Hematopoietic multipotent progenitor cell treated with erythropoietin and hydrocortisone succinate and interleukin-3 and kit ligand, for 15 days (in vitro differentiated cells): ENCODE results near the gene SEC14L5.

Experiments
- DNase-seq: peaks from one replicate; pipeline ENCODE4 v3.0.0-alpha.2; 2015; ENCODE audit warnings: low spot score

The SEC14L5 gene

GRCh38 chr16:5011637-5012036 is 53.5 kb downstream of the SEC14L5 start:
- DNase-seq = no peak

DNA sequence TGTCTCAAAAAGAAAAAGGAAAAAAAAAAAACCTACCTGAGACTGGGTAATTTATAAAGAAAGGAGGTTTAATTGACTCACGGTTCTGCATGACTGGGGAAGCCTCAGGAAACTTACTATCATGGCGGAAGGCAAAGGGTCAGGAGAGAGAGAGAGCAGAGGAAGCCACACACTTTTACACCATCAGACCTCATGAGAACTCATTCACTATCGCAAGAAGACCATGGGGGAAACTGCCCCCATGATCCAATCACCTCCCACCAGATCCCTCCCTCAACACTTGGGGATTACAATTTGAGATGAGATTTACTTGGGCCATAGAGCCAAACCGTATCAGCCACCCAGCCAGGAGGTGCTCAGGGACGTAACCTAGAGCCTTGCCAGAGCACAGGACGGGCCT is 54.8 kb downstream of the SEC14L5 start:
- no peak for DNase-seq

DNA sequence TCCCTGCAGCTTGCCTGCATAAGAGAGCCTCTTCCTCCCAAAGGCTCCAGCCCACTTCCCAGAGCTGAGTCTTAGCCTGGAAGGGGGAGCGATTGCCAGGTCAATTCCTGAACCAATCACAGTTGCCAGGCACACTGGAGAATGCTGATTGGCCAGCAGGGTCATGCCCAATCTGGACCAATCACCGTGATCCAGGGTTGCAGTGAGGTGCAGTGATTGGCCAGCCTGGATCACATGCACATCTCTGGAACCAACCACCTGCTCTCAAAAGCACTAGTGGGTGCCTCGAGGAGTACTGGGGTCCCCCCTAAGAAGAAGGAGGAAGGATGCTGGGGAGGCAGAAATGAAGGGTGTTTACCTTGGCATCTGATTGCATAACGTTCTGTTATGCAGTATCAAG is 57.2 kb downstream of the SEC14L5 start:
- no peak for DNase-seq

GRCh38 chr16:5015887-5016286 is 57.8 kb downstream of the SEC14L5 start:
- no peak for DNase-seq

- no peak for DNase-seq
Observed at GRCh38 chr16:5016967-5017677, 59.0 kb downstream of the SEC14L5 start.

DNA sequence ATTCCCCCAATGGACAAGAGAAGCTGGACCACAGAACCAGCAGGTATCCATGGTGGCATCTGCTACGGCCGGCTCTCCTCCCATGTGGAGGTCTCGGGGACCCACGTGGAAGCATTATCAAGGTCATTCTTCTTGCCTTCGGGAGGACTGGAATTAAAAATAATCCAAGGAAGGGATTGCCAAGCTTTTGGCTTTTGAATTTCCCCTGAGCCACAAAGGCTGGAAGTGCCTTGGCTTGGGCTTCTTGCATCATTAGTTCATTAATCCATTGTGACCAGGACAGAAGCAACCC is 59.5 kb downstream of the SEC14L5 start:
- no peak for DNase-seq

DNA sequence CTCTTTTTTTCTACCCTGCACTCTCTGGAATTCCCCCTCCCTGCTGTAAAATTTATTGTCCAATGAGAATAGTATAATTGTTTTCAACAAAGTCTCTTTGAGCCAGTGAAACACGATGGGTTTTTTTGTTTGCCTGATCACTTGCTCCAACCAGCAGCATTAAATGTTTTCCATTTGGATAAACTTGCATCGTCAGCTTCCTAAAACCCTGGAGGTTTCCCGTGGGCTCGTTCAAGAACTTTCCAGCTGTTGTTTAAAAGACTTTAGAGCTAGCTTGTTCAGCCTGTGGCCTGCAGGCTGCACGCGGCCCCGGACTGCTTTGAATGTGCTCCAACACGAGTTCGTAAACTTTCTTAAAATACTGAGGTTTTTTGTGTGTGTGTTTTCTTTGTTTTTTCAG is 60.7 kb downstream of the SEC14L5 start:
- DNase-seq = no peak

GRCh38 chr16:5019775-5020174 is 61.6 kb downstream of the SEC14L5 start:
- DNase-seq = no peak

- DNase-seq = no peak
Observed at GRCh38 chr16:5020551-5020950, 62.4 kb downstream of the SEC14L5 start.

DNA sequence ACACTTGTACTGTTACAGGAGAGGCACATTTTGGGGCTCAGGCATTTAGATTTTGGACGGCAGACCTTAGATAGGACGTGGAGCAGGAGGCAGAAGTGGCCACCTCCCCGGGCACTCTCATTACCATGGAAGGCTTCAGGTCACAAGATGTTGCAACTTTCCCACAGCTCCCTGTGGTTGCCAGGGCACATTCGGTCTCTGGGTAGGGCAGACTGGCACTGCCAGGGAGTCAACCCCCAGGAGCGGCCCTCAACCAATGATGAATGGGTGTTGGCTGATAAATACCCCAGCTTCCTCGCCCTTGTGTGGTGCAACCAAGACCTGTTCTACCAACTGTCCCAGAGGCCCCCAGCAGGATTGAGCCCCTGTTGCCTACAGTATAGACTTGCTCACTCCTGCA is 64.4 kb downstream of the SEC14L5 start:
- DNase-seq = no peak

DNA sequence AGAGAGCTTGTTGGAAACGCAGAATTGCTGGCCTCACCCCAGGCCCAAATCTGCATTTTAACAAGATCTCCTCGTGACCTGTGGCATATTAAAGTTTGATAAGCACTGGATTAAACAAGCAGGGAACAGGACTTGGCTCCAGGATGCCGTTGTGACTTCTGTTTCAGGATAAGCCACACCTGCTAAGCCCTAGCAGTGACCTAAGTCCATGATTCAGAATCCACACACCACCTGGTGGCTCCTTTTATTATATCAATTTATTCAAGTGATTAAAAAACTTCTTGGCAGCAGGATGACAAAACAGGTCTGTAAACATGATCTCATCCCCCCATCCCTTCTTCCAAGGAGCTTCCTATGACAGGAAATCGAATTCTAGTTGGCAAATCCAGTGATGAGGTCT is 66.5 kb downstream of the SEC14L5 start:
- DNase-seq = peak; percentile 13

- DNase-seq = no peak
Observed at GRCh38 chr16:5025171-5025632, 67.1 kb downstream of the SEC14L5 start.

- no peak for DNase-seq
Observed at GRCh38 chr16:5026664-5027063, 68.5 kb downstream of the SEC14L5 start.

DNA sequence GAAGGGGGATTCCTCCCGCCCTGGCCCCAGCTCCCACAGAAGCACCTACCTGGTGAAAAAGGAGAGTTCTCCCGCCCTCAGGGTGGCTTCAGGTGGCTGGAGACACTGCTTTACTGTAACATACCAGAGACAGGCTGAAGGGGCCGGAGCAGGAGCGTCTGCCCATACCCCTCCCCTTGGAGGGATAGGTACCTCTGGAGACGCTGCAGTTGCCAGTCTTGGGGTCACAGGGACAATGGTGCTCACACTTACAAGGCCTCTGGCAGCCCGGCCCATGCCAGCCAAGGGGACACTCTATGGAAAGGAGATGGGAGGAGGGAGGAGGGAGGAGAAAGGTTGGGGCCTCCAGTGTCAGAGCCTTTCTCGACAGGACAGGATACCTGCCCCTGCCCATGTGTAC is 69.0 kb downstream of the SEC14L5 start:
- no peak for DNase-seq

- DNase-seq = no peak
Observed at GRCh38 chr16:5027575-5028235, 69.6 kb downstream of the SEC14L5 start.

- DNase-seq = no peak
Observed at GRCh38 chr16:5028950-5029475, 70.9 kb downstream of the SEC14L5 start.

DNA sequence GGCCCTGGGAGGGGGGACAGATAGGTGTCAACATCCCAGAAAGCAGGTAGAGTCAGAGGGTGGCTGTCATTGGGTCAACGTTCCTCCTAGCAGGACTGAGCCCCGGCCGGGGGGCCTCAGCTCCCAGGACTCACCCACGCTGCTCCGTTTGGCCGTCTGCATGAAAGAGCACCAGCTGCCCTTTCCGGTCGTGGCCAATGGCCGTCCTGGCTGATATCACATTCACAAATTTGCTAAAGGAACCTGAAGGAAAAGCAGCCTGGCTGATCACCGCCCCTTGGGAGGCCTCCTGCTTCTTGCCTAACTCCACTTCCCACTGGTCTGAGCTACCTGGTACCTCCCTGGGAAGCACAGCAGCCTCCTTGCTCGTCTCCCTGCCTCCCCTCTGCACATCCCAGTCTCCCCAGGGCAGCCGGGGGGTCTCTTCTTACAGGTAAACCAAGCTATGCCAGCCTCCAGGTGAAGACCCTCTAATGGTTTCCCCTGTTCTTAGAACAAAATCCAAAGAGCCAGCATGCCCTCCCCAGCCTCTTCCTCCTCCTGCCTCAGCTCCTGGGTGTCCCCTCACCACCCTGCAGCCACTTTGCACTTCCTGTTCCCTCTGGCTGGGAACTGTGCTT is 72.2 kb downstream of the SEC14L5 start:
- no peak for DNase-seq

- no peak for DNase-seq
Observed at GRCh38 chr16:5031601-5032000, 73.5 kb downstream of the SEC14L5 start.

GRCh38 chr16:5032748-5033167 is 74.6 kb downstream of the SEC14L5 start:
- DNase-seq = no peak

DNA sequence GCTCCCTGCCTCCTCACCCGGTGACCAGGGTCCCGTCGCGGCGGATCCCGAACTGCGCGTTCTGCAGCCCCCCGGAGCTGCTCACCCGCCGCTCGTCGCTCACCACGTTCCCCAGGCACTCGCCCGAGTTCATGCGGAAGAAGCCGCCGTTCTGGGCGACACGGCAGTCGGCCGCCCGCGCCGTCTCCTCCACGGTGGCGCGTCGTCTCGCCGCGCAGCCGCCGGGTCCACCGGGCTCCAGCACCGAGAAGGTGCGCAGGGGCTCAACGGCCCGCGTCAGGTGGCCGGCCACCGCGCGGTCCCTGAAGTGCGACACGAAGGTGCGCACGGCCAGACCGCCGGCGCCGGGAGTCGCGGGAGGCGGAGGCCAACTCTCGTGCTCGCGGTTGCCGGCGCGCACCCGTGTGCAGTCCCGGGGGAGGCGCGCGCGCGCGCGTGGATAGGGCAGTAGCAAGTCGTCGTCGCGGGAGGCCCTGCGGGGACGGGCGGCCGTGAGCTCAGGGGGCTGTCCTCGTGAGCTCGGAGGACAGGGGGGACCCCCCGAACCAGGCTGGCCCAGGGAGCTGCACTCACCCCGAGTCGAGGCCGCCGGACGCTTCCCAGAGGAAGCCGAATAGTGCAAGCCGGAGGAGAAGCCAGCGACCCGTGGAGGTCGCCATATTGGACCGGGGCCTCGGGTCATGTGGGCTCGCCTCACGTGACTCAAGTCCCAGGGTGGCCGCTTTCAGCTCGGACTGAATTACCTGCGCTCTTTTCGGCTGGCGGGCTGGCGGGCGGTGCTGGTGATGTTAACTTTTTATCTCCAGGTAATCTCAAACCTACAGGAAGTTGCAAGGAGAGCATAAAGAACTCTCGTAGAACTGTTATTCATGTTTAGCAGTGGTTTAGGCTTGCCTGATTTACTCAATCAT is 75.4 kb downstream of the SEC14L5 start, which contains the start of gene NAGPA:
Gene NAGPA, minus strand, starts transcription at position 680 of the 911 bp plus-strand sequence. Its CDS starts 21 bp downstream, at position 659.
- DNase-seq = peak; percentile 77

DNA sequence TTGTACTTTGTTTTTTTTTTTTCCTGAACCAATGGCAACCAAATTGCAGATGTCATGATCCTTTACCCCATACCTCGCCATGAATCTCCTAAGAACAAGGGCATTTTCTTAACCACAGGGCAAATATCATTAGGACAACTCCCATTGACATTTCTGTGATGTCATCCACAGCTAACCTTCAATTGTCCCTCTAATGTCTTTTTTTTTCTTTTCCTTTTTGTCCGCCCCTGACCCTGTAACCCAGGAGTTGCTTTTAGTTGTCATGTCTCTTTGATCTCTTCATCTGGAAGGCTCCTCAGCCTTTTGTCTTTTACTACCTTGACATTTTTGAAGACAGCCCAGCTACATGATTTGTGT is 76.0 kb downstream of the SEC14L5 start:
- no peak for DNase-seq

GRCh38 chr16:5035909-5036227 is 77.7 kb downstream of the SEC14L5 start:
- no peak for DNase-seq
